ENCODE measurements around the gene DNAH12. TPM values are rescaled to one million over a fixed set of nuclear protein-coding genes. Genes with fewer than 3 reads are reported as not detected.

DNAH12 gene
- total and polyA plus RNA-seq, 2 of the 4 experiments (the other 2 are of a cell fraction): under 0.01 to 0.02 TPM

DNA sequence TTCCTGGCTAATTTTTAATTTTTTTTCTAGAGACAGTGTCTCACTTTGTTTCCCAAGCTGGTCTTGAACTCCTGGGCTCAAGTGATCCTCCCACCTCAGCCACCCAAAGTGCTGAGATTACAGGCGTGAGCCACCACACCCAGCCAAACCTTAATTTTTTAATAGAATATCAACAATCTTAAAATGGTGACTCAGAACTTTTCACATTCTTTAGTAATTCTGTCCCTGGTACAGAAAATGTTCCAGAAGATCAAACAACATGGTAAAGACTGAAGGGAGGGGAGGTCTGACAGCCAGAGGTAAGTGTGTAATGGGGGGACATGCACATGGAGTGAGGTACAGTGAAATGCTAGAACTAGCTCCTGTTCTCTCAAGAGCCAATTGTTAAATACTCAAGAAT lies 38.2 kb downstream of the DNAH12 start:
- BruUV-seq (replicated peaks): no TSS peak
- CTCF ChIA-PET: no interaction called here
- no peak overlapping the region for H3K56ac ChIP-seq (ENCODE audit: extremely low read depth, insufficient read depth, low read length)

More for the DNA sequence above, 38.2 kb downstream of the DNAH12 start:
- Histone ChIP-seq H3K27me3 (ENCODE audit: control insufficient read depth, insufficient read depth, low read length) (no peaks in the 10 kb centered on the region), H2BK5ac (ENCODE audit: low read depth, low read length, poor library complexity, severe bottlenecking) (no peak overlapping the region), H3K4me3 (ENCODE audit: insufficient read depth, low read depth, low read length) (no peak overlapping the region), H3K27ac (ENCODE audit: insufficient read depth, low read length) (no peak overlapping the region), H3K23ac (ENCODE audit: low read depth, low read length) (no peak overlapping the region), H2AK9ac (replicated peaks; ENCODE audit: low read depth, low read length, poor library complexity) (no peak overlapping the region), H4K8ac (ENCODE audit: low read depth in 2 of 2, low read length in 2 of 2) (no peak overlapping the region), H3K79me1 (ENCODE audit: low read depth in 1 of 2, low read length in 2 of 2) (no peaks in the 10 kb centered on the region), H3K36me3 (ENCODE audit: control insufficient read depth, insufficient read depth, low read length) (no peaks in the 10 kb centered on the region), H3K9ac (ENCODE audit: low read depth, low read length) (no peak overlapping the region), H4K20me1 (ENCODE audit: insufficient read depth, low read length) (no peaks in the 10 kb centered on the region), H4K91ac (ENCODE audit: insufficient read depth, low read depth, low read length) (no peak overlapping the region), H2AK5ac (ENCODE audit: low read depth, low read length) (no peak overlapping the region), H3K18ac (ENCODE audit: low read depth, low read length) (no peak overlapping the region), H2BK120ac (ENCODE audit: low read depth, low read length) (no peak overlapping the region), H3K9me3 (ENCODE audit: control insufficient read depth, insufficient read depth, low read length) (no peaks in the 10 kb centered on the region), H3K4me2 (ENCODE audit: low read depth, low read length) (no peak overlapping the region), H2AFZ (replicated peaks; ENCODE audit: low read length, poor library complexity) (no peak overlapping the region), H3K4me1 (ENCODE audit: control insufficient read depth, insufficient read depth, low read length) (no peaks in the 10 kb centered on the region), H4K5ac (ENCODE audit: low read depth, low read length) (no peak overlapping the region), H2BK20ac (ENCODE audit: low read depth, low read length) (no peak overlapping the region), H2BK15ac (ENCODE audit: low read depth, low read length) (no peak overlapping the region), H3K14ac (replicated peaks; ENCODE audit: low read depth, low read length) (no peak overlapping the region), H3K4ac (ENCODE audit: low read depth, low read length) (no peak overlapping the region), H3K9me1 (ENCODE audit: insufficient read depth, low read length) (no peaks in the 10 kb centered on the region)
- DNase-seq: no peak
- no peak for ATAC-seq (ENCODE audit: low read depth)
- POLR2A ChIA-PET (ENCODE audit: unreplicated experiment): no interaction called here
- dilution Hi-C loops (cut with HindIII; ENCODE audit: low sequenced_read_pairs, unreplicated experiment): no loop called here
- in situ Hi-C loops (cut with MboI; ENCODE audit: low sequenced_read_pairs): no loop called here
- TF ChIP-seq CEBPB (IDR thresholded peaks at IDR 0.05; ENCODE audit: low read depth, low read length): no peak
- TF ChIP-seq, protein P1, sequence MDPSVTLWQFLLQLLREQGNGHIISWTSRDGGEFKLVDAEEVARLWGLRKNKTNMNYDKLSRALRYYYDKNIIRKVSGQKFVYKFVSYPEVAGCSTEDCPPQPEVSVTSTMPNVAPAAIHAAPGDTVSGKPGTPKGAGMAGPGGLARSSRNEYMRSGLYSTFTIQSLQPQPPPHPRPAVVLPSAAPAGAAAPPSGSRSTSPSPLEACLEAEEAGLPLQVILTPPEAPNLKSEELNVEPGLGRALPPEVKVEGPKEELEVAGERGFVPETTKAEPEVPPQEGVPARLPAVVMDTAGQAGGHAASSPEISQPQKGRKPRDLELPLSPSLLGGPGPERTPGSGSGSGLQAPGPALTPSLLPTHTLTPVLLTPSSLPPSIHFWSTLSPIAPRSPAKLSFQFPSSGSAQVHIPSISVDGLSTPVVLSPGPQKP (IDR thresholded peaks at IDR 0.05; ENCODE audit: borderline replicate concordance, low read depth, low read length): no peak
- TF ChIP-seq, protein P2, sequence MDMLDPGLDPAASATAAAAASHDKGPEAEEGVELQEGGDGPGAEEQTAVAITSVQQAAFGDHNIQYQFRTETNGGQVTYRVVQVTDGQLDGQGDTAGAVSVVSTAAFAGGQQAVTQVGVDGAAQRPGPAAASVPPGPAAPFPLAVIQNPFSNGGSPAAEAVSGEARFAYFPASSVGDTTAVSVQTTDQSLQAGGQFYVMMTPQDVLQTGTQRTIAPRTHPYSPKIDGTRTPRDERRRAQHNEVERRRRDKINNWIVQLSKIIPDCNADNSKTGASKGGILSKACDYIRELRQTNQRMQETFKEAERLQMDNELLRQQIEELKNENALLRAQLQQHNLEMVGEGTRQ (IDR thresholded peaks at IDR 0.05; ENCODE audit: low read depth, low read length): no peak
- no peak for TF ChIP-seq CHD1 (IDR thresholded peaks at IDR 0.05; ENCODE audit: low read depth, low read length)
- TF ChIP-seq SMC3 (IDR thresholded peaks at IDR 0.05; ENCODE audit: low read depth, low read length): no peak
- TF ChIP-seq MAFK (IDR thresholded peaks at IDR 0.05; ENCODE audit: low read depth, low read length): no peak
- TF ChIP-seq RCOR1 (IDR thresholded peaks at IDR 0.05; ENCODE audit: insufficient replicate concordance, low read length): no peak
- TF ChIP-seq, protein P3, sequence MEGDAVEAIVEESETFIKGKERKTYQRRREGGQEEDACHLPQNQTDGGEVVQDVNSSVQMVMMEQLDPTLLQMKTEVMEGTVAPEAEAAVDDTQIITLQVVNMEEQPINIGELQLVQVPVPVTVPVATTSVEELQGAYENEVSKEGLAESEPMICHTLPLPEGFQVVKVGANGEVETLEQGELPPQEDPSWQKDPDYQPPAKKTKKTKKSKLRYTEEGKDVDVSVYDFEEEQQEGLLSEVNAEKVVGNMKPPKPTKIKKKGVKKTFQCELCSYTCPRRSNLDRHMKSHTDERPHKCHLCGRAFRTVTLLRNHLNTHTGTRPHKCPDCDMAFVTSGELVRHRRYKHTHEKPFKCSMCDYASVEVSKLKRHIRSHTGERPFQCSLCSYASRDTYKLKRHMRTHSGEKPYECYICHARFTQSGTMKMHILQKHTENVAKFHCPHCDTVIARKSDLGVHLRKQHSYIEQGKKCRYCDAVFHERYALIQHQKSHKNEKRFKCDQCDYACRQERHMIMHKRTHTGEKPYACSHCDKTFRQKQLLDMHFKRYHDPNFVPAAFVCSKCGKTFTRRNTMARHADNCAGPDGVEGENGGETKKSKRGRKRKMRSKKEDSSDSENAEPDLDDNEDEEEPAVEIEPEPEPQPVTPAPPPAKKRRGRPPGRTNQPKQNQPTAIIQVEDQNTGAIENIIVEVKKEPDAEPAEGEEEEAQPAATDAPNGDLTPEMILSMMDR (conservative IDR thresholded peaks at IDR 0.05; ENCODE audit: low read depth, low read length): no peak
- TF ChIP-seq MAZ (IDR thresholded peaks at IDR 0.05; ENCODE audit: borderline replicate concordance, low read depth, low read length): no peak
- TF ChIP-seq POLR2A (IDR thresholded peaks at IDR 0.05; ENCODE audit: low read depth, low read length): no peak
- no peak for TF ChIP-seq FOS (IDR thresholded peaks at IDR 0.05; ENCODE audit: low read depth, low read length)
- no peak for TF ChIP-seq NFE2L2 (IDR thresholded peaks at IDR 0.05; ENCODE audit: low read depth, low read length)
- no peak for TF ChIP-seq RFX5 (IDR thresholded peaks at IDR 0.05; ENCODE audit: low read depth, low read length)
- TF ChIP-seq MXI1 (IDR thresholded peaks at IDR 0.05; ENCODE audit: borderline replicate concordance, low read depth, low read length): no peak
- intact Hi-C loops (cut with micrococcal nuclease): no loop called here
- whole genome bisulfite sequencing, 2 experiments (ENCODE audit: extremely low coverage in 2 of 2, insufficient read length in 1 of 2): no CpG with 5 or more reads among the region's 1 CpG

Data from IMR-90 (cell line).